GM18873 (cell line): ENCODE data around the gene GYG1.
"Not testable (repeated sequence)": the region's sequence is repeated elsewhere in the genome, so short reads cannot be mapped to it uniquely, and the experiment has no call there.

Experiments
- ATAC-seq: cut with Tn5 transposase; IDR thresholded peaks from one replicate; pipeline ENCODE4 v1.9.1; 2021; ENCODE audit warnings: mild to moderate bottlenecking, moderate library complexity, moderate number of reproducible peaks; ENCODE audit not compliant: unreplicated experiment, low FRiP score

Gene GYG1

DNA sequence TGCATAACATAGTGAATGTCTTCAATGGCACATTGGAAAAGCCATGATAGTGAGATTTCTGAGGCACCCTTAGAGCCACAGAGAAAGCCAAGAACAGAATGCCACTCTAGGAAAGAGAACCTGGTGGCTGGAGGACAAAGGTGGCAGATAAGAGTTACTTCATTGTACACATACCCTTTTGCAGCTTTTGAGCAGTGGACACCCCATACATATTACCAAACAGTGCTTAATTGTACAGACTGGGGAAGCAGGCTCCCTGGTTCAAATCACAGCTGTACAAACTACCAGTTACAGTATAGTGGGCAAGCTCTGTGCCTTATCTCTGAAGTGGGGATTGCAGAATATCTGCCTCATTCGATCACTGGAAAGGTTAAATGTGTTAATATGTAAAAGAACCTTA, 10.1 kb upstream of the GYG1 start:
- no peak for ATAC-seq

DNA sequence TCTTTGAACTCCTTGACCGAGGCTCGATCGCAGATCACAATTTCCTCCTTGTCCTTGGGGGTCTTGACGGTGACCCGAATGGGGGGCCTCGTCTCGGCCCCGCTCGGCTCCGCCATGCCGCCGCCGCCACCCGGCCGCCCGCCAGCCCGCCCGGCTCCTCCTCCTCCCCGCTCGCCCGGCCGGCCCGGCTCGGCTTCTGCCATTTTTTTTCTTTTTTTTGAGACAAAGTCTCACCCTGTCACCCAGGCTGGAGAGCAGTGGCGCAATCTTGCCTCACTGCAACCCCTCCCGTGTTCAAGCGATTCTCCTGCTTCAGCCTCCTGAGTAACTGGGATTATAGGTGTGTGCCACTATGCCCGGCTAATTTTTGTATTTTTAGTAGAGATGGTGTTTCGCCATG, 3.8 kb upstream of the GYG1 start:
- not testable (repeated sequence) for ATAC-seq

DNA sequence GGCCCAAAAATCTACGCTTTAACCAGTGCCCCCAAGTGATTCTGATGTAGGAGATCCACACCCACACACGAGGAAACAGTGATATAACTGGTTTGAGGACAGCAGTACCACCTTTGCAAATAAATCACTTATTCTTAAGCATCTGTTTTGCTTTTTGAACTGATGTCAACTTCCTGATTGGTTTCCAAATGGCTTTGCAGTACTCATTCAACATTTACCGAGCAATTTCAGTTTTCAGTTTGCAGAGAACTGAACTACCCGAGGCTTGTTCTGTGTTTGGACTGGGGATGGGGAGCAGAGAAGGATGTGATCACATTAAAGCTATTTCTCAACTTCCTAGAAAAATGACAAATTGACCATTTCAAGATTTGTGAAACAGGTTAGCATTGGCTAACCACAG, 1.1 kb upstream of the GYG1 start:
- ATAC-seq, result peak; percentile 49

DNA sequence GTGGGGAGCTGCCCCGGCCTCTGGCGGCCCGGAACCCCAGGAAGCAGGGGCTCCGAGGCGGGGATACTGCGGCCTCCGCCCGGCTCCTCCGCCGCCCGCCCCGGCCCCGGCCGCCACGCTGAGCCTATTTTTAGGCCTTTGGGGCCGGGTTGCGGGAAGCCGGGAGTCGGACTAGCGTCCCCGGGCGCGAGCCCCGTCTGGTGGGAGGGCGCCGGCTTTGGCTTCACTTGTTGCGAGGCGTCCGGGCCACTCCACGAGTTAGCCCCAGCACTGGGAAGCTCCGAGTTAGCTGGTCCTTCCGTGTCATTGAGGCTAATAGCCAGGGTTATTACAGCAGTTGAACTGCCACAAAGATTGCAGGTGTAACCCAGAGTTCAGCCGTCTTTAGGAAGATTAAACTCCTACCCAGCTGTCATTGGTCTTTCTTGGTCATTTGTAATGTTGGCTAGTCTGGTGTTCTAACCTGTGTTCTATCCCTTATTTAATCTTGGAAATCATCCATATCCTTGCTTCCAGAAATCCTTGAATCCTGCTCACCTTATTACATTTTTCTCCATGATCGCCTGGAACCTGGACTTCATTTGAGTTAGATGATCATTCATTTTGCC, 791 bp downstream of the GYG1 start:
- peak; percentile 9 for ATAC-seq

DNA sequence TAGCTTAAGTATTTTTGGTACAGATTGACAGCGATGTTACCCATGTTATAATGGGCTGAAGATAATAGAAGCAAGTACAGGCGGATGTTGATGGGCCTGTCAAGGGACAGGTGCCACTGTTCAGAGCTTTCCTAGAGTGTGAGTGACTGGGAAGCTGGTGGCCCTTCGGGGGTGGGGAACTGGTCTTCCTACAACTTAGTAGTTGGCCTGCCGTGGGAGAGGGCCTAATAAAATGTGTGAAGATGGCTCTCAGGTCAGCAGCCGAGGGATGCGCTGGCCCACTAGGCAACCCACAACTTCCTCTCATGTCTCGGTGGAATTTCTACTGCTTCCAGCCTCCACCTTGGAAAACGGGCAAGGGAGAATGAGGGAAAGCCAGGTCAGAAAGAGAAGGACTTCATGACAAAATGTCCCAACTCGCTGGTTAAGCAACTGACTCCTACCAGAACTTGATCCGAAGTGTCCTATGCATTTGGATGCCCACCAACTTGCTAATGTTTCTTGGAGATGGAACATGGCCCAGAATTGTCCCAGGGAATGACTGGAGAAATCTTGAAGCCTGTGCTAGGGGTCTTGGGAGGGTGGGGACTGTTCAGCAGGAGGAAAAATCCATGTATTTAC, 1.4 kb downstream of the GYG1 start:
- ATAC-seq, result no peak

DNA sequence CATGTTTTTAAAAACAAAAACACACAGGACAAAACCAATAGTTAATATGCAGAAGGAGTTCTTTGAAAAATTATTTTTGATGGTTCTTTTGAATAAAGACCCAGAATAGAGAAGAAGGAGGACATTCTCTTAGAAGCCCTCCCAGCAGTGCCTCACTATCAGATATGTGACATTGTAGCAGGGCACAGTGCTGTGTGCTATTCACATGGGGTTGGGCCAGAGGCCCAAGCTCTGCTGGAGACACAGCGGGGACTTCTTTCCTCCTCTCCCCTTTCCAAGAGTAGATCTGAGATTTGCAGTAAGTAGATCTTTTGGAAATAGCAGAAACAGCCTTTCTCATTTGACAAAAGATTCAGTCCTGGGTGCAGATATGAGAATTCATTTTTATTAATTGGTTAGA, 6.3 kb downstream of the GYG1 start:
- no peak for ATAC-seq

DNA sequence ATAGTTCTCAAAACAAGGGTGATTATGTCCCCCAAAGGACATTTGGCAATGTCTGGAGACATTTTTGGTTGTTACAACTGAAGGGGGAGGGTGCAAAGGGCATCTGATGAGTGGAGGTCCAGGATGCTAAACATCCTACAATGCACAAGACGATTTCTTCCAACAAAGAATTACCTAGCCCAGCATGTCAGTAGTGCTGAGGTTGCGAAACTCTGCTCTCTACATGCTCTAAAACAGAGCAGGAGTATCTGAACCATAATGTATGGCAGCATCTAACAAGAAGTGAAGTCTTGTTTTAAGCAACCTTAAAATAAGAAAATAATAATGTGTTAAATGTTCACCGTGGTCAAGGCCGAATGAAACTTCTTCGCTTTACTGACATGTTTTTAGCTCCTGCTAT, 7.0 kb downstream of the GYG1 start:
- ATAC-seq, result no peak

DNA sequence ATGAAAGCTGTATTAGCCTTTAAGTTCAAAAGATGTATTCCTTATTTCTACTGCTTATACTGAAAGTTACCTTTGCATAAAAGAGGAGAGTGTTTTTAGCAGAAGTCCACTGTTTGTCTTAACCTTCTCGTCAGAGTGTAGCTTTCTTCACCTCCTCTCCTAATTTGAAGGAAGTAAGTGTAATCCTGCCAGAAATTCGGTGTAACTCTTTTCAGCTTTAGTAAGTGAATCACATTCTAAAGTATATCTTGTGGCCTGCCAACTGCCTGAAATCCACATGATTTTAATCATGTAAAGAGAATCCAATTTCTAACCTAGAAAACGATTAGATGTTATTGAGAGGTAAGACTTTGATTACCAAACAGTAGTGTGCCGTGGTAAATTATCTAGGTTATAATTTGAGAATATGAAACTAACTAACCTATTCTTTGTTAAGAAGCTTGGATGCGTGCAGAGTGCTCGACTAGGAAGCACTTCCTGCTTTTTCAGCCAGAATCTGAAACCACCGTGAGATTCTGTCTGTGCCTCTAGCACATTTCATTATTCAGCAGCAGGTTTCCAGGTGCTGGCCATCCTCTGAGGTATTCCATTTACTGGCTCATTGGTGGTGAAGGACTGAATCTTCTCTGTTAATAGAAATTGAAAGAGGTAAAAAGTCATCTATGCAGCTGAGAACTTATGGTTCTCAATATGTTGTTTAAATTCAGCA, 7.5 kb downstream of the GYG1 start:
- no peak for ATAC-seq

DNA sequence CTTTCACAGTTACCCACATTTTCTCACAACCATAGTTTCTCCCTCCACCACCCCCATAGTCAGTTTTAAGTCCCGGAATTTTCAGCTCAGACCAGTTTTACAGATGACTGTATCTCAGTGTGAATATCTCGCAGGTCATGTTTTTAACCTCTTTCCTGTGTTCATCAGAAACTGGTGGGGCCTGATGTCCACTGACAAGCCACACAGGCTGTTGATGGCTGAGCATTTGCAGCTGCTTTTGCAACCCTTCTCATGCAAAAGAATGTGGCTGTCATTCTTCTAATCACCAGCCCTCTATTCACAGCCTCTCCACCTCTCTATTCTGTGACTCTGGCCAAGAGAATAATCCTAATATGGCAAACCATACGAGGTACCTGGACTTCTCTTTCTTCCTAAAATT, 8.5 kb downstream of the GYG1 start:
- ATAC-seq, result no peak

DNA sequence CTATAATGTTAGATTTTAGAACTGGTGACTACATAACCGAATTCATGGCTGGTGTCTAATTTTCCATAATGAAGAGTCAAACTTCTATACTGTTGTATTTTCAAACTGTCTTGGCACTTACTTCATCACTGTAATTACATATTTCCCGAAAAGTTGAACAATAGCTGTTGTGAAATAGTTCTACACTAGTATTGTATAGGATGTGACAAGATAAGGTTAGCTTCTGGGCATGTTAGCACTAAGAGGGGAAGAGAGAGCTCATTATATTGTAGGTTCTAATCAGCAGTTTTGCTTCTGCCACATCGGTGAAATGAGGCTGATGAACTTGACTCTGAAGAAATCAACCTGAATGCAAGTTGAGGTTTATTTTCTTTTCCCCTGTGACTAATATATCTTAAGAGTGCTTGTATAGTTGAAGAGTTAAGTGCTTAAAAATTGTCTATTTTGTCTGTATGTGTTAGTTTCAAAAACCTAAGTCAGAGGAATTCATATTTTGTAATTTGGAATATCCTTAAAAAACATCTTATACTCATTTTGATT, 8.9 kb downstream of the GYG1 start:
- ATAC-seq, result no peak

DNA sequence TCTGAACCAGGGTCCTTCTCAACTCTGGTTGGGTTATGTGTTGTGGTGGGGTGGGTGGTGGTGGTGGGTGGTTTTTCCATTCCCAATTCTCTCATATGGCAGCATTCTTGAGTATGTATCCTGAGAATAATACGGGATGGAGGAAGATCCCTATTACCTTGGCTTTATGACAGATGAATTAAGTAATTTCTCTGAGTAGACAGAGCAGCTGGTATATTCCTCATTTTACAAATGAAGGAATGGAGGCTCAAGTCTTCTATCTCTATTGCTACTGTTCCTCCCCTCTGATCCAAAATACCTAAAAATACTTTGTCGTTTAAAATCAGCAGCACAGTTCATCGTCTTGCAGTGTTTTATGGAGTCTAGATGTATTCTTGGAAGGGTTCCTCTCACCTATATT, 10.4 kb downstream of the GYG1 start:
- ATAC-seq, result no peak

DNA sequence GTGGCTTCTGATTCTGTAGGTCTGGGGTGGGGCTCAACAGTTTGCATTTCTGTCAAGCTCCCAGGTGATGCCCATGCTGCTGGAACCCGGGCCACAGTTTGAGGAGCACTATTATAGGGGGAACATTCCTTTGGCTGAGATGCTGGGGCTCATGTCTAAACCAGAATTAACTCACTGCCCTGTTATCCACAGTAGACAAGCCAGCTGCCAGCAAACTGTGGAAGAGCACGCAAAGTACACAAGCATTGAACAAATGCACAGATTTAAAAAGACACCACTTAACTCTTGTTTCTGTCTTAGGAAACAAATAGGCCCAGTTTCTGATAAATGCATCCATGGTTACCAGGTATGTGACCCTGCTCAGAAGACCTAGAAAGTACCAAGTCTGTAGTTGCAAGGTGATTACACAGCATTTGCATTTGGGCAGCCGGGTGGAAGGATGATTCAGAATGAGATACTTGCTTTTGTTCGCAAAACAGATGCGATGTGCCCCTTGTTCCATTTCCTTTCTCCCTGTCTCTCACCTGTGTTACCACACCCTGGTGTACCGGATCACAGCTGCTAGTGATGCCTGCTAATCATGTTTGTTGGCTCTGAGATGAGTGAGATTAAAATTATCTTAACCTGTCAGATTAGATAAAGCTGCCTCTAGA, 12.4 kb downstream of the GYG1 start:
- ATAC-seq, result peak; percentile 93

DNA sequence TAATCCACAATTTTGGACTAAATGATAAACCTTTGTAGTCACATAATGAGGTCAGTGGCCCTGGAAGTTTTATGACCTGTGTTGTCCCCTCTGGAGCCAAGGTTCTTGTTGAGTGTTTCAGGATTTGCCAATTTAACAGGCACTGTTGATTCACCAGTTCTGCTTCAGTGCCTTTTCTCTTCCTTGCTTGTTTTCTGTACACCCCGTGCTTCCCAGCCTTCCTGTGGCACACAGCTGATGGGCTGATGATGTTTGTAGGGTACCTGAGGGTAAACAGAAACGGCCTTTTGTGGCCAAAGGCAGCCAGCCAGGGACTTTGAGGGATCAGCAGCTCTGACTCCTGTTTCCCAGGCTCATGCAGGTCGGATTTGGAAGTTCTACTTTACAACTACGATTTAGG, 13.3 kb downstream of the GYG1 start:
- ATAC-seq, result no peak

DNA sequence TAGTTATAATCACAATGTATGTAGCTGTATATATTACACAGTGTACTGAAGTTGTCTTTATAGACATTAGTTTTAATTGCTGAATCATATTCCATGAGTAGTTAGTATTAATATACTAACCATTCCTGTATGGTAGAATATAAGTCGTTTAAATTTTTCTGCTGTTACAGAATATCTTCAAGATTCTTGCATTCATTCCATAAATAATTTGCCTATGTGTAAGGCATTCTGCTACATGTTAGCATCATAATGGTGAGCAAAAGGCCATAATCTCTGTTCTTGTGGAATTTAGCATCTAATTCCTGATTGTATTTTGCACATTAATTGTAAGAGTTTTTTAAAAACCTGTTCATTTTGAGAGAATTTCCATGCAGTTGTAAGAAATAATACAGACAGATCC, 14.1 kb downstream of the GYG1 start:
- no peak for ATAC-seq

DNA sequence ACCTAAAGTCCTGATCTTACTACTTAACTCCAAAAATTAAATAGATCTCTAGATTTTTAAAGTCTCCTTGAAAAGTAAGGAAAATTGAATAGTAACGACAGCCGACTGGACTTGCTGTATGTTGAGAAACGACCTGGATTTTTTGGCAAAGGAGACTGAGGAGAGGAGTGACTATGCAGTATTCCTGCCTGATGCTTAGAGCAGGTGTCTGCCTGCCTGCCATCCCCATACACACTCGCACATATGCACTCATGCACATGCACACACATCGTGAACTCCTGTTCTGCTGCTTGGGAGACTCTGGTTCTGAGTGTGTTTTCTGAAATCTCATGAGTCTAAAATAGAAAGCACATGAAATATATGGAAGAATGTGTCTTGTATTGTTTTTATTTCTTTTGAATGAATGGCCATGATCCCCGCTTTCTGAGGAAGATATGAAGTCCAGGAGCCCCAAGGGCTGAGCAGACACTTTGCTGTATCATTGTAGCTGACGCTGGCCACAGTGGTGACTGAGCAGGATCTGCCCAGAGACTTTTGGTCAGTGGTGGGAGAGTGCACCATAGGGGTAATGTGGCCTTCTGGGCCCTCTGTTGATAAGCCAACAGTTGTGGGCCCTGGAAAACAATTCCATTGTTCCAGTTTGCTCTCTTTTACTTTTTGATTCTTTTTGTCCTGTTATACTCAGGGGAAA, 16.4 kb downstream of the GYG1 start:
- no peak for ATAC-seq

DNA sequence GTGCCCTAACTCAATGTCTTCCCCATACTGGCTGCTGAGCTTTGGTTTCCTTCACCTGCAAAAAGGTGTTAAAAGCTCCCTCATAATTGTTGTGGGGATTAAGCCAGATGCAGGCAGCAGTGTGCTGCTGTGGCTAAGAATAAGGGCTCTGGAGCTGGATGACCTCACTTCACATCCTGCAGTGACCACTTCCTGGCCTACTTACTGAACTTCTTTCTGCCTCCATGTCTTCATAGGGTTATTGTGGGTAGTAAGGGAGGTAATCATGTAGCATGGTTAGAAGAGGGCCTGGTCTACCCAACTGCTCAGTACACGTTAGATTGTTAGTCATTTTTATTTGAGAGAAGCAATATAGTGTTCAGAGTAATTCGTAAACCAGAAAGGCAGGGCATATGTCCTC, 18.4 kb downstream of the GYG1 start:
- ATAC-seq, result peak; percentile 86

DNA sequence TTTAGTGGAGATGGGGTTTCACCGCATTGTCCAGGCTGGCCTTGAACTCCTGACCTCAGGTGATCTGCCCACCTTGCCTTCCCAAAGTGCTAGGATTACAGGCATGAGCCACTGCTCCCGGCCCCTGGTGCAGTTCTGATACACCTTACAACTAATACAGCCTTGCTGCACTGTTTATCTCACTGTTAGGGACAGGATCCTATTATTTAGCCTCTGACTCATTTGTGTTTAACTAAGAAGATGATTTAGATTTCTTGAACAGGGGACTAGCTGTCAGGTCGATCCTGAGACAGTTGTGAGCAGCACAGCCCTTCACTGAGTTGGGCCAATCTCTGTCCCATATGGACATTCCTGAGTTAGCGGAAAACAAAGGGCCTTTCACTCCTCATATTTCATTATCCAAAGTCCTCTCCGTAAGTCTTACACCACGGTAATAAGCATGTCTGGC, 19.2 kb downstream of the GYG1 start:
- ATAC-seq, result no peak

DNA sequence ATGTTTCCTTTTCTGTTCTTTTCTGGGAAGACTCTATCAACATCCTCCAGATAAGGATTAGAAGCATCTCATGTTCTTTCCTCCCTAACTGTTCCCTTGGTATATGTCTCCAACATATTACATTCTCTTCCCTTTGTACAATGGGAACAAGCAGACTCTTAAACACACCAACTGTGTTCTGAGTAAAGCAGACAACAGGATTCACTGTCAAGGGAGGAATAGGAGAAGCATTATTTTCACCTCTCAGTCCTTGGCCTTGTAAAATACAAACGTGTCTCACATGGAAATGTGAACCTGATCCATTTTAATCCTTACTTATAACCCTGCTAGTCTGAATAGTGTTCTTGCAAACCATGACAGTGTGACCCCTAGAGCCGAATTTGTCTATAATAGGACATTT, 19.6 kb downstream of the GYG1 start:
- ATAC-seq, result no peak

DNA sequence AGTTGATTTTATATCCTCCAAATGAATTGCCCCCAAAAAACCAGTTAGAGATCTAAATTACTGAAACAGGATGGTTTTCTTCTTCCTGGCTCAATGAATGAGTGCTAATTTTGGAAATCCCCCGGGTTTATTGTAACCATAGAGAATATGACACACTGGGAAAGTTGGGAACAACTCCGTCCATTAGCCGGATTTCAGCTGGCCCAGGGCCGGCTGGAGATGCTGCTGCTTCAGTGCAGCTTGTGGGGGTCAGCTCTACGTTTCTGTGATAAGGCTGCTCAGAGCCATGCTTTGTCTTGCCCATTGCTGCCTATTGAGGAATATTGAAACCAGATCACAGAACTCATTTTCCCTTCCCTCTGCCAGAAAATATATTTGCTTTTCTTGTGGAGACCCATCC, 20.3 kb downstream of the GYG1 start:
- ATAC-seq, result no peak

DNA sequence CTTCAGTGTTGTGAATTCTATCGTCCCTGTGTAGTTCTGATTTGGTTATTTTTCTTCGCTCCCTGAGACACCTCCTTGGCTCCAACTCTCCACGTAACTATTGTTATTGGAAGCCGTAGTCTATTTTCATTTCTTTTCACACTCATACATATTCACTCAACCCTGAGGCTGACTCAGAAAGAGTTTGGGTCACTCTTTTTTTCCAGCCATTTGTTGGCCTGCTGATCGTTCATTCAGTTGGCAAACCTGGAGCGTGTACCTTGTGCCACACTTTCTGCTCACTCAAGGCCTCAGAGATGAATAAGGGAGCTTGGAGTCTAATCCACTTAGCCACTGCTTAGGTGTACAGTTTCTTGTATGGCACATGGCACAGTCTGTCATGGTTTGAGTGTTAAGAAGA, 22.4 kb downstream of the GYG1 start:
- no peak for ATAC-seq

DNA sequence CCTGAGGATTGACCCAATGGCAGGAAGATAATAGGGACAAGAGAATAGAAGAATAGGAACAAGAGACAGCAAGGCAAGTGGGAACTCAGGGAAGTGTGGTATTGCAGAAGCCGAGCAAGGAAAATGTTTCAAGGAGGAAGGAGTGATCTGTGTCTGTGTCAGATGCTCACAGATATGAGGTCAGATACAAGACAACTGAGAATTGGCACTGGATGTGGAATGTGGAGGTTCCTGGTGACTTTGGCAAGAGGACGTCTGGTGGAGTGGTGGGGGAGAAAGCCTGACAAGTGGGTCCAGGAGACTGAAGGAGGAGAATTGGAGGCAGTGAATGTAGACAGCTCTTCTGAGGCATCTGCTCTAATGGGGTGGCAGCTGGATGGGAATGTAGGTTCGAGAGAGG, 24.1 kb downstream of the GYG1 start:
- no peak for ATAC-seq
